ENCODE results near the gene PLCG2. TPM values are rescaled to one million over a fixed set of nuclear protein-coding genes. Genes with fewer than 3 reads are reported as not detected.
"Not testable (repeated sequence)": the region's sequence is repeated elsewhere in the genome, so short reads cannot be mapped to it uniquely, and the experiment has no call there.

Gene PLCG2
- total RNA-seq, 2 experiments from 2014 or later, result 8.3 to 10.6 TPM

DNA sequence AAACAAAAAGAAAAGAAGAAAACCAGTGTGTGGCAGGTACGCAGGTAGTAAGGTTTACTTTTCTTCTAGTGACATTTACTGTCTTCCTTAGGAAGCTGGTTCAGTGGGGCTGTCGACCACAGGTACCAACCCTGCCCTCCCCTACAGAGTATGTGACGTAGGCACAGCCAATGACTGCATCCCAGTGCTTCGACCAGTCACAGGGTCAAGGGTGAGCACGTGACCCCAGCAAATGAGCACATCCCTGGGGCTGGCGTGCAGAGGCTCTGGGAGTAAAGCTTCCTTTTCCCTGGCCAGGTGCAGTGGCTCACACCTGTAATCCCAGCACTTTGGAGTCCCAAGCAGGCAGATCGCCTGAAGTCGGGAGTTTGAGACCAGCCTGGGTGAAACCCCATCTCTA is 38.9 kb upstream of the PLCG2 start:
- ChIA-PET CTCF (interaction anchor here (0.8 to 3.2 kb wide), 4 partner anchors 118 to 704 kb away, joined by 3 to 13 read pairs (median 4); partner anchors contain the start of gene ATMIN), POLR2A (no interaction called here)
- intact Hi-C loops (cut with micrococcal nuclease), result no loop called here
- H3K4me3 Mint-ChIP-seq, result no peak overlapping the region
- H3K4me1 Mint-ChIP-seq (ENCODE audit: low read depth), result peaks cover 8% of the 10 kb centered on the region
- DNase-seq, result no peak
- H3K27ac Mint-ChIP-seq, result no peak overlapping the region
- H3K36me3 Mint-ChIP-seq, result no peaks in the 10 kb centered on the region
- no peaks in the 10 kb centered on the region for H3K9me3 Mint-ChIP-seq
- H3K27me3 Mint-ChIP-seq, result no peaks in the 10 kb centered on the region

GRCh38 chr16:81741430-81741770 is 37.7 kb upstream of the PLCG2 start:
- H3K36me3 Mint-ChIP-seq; intact Hi-C loops (cut with micrococcal nuclease); POLR2A ChIA-PET; DNase-seq; H3K27me3 Mint-ChIP-seq; H3K27ac Mint-ChIP-seq; H3K4me3 Mint-ChIP-seq; H3K9me3 Mint-ChIP-seq: not testable (repeated sequence)
- CTCF ChIA-PET, result interaction anchor here (1.0 kb wide), 2 partner anchors 11 to 337 kb away, joined by 3 to 4 read pairs; no protein-coding TSS in a partner anchor
- H3K4me1 Mint-ChIP-seq (ENCODE audit: low read depth), result peaks cover 16% of the 10 kb centered on the region

DNA sequence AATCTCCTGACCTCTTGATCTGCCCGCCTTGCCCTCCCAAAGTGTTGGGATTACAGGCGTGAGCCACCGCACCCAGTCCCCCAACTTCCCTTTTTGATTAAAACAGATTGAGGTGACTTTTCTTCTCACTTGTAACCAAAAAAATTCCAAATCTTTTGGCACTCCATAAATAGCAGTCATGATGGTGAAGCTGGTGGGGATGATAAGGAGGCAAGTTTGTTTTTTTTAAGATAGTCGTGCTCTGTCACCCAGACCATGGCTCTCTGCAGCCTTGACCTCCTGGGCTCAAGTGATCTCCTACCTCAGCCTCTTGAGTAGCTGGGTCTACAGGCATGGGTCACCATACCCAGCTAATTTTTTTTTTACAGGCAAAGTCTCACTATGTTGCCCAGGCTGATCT is 34.7 kb upstream of the PLCG2 start:
- Mint-ChIP-seq H3K27ac (no peak overlapping the region), H3K9me3 (no peaks in the 10 kb centered on the region), H3K27me3 (no peaks in the 10 kb centered on the region), H3K4me3 (no peak overlapping the region), H3K36me3 (no peaks in the 10 kb centered on the region), H3K4me1 (ENCODE audit: low read depth) (peaks cover 23% of the 10 kb centered on the region)
- no peak for DNase-seq
- intact Hi-C loops (cut with micrococcal nuclease), result no loop called here
- POLR2A ChIA-PET, result no interaction called here
- CTCF ChIA-PET, result interaction anchor here (1.0 kb wide), 1 partner anchor 335 kb away, joined by 3 read pairs; no protein-coding TSS in a partner anchor

- ChIA-PET CTCF (interaction anchor here (1.0 kb wide), 2 partner anchors 128 to 335 kb away, joined by 3 to 4 read pairs; no protein-coding TSS in a partner anchor), POLR2A (no interaction called here)
- intact Hi-C loops (cut with micrococcal nuclease), result no loop called here
- Mint-ChIP-seq H3K9me3 (no peaks in the 10 kb centered on the region), H3K27me3 (no peaks in the 10 kb centered on the region), H3K36me3 (no peaks in the 10 kb centered on the region), H3K4me3 (no peak overlapping the region), H3K4me1 (ENCODE audit: low read depth) (peaks cover 23% of the 10 kb centered on the region), H3K27ac (no peak overlapping the region)
- DNase-seq, result no peak
Observed at GRCh38 chr16:81744911-81745310, 34.2 kb upstream of the PLCG2 start.

DNA sequence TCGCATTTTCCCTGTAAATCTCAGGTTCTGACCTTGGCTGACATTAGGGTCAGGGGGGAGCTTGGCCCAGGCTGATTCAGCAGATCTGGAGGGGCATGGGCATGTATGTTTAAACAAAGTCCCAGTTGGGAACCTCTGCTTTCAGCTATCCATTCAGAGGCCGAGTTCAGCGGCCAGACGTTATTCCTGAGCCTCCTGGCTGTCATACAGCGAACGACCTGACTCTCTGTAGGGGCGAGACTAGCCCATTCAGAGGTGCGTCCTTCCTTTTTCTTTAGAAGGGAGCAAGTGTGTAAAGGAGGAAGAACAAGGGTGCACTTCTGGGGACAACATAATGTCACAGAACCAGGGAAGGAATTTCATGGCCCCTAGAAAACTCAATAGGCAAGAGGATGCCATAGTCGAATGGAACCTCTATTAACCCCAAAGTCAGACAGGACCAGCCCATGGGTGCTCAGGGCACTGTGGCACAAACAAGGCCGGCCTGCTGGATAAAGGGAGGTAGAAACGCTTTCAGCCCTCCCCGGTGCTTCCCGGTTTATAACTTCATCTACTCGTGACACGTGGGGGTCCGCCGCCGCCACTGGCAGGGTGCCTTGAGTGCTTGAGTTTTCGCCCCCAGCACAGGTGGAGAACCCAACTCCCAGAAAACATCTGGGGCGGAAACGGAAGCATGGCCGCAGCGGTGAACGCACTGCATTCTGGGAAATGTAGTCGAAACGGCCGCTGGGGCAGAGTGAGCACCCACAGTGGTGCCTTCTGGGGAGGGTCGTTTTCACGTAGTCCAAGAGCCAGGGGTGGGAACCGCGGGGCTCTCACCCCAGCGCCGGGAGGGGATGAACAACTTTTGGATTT is 33.2 kb upstream of the PLCG2 start:
- DNase-seq, result peak; percentile 83
- Mint-ChIP-seq H3K27ac (peak overlapping the region; percentile 56), H3K4me1 (ENCODE audit: low read depth) (peaks cover 20% of the 10 kb centered on the region), H3K36me3 (no peaks in the 10 kb centered on the region), H3K27me3 (no peaks in the 10 kb centered on the region), H3K9me3 (no peaks in the 10 kb centered on the region), H3K4me3 (peak overlapping the region; percentile 74)
- CTCF ChIA-PET, result interaction anchor here (1.0 kb wide), 1 partner anchor 127 kb away, joined by 4 read pairs; no protein-coding TSS in a partner anchor
- POLR2A ChIA-PET, result no interaction called here
- intact Hi-C loops (cut with micrococcal nuclease), result loop anchor here (2.0 kb wide), 1 partner anchor 33 kb away; the partner anchor contains the start of gene PLCG2

DNA sequence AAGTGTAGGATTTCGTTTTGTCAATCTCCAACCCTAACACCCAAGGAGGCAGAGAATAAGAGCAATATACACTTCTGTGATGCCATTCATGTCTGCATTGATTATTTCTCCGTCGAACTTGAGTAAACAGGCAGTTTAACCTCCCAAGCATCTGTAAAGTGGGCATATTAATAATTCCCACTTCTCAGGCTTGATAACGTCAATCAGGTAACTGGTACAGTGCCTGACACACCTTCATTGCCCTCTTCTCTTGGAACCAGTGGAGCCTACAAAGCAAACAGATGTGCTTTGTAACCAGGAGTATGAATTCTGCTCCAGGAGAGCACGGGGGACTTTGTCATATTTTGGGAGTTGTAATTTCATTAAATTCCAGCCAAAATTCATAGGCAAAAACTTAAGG is 32.5 kb upstream of the PLCG2 start:
- H3K36me3 Mint-ChIP-seq, result no peaks in the 10 kb centered on the region
- peaks cover 19% of the 10 kb centered on the region for H3K4me1 Mint-ChIP-seq (ENCODE audit: low read depth)
- CTCF ChIA-PET, result no interaction called here
- H3K27ac Mint-ChIP-seq, result no peak overlapping the region
- no peaks in the 10 kb centered on the region for H3K27me3 Mint-ChIP-seq
- H3K4me3 Mint-ChIP-seq, result peak overlapping the region; percentile 74
- no peak for DNase-seq
- POLR2A ChIA-PET, result no interaction called here
- intact Hi-C loops (cut with micrococcal nuclease), result loop anchor here (2.0 kb wide), 1 partner anchor 32 kb away; the partner anchor contains the start of gene PLCG2
- no peaks in the 10 kb centered on the region for H3K9me3 Mint-ChIP-seq

DNA sequence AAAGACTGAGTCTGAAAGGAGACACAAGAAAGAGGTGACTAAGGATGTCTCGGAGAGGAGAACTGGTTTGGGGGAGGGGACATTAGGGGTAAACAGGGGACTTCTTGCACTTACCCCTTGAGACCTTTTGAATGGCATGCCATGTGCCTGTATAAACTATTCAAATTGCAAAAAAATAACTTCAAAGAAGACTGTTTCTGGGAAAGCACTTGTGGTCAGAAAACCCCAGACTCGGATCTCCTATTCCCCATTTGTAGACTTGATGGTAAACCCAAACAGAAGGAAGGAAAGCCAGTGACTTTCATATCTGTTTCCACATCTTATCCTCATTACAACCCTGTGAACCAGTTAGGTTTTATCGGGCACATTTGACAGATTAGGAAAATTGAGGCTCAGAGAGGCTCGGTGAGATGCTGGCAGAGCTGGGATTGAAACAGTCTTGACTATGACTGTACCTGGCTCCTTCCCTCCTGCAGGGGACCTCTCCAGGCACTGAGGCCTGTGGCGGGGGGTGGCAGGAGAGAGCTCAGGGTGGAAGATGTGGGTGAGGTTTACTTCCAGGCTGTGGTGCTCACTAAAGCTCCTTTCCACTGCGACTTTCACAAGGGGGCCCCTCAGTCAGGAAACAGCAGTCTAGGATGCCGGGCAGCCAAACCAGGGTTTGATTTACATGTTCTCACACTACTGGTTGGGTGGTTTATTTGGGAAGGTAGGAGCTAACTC is 30.5 kb upstream of the PLCG2 start:
- ChIA-PET POLR2A (no interaction called here), CTCF (interaction anchor here (0.6 to 1.8 kb wide), 3 partner anchors 14 to 543 kb away, joined by 3 to 8 read pairs (median 4); no protein-coding TSS in a partner anchor)
- H3K27me3 Mint-ChIP-seq, result no peaks in the 10 kb centered on the region
- no peak overlapping the region for H3K4me3 Mint-ChIP-seq
- no peaks in the 10 kb centered on the region for H3K9me3 Mint-ChIP-seq
- H3K4me1 Mint-ChIP-seq (ENCODE audit: low read depth), result peaks cover 19% of the 10 kb centered on the region
- H3K36me3 Mint-ChIP-seq, result no peaks in the 10 kb centered on the region
- DNase-seq, result peak; percentile 31
- H3K27ac Mint-ChIP-seq, result no peak overlapping the region
- intact Hi-C loops (cut with micrococcal nuclease), result no loop called here

- no peak overlapping the region for H3K4me3 Mint-ChIP-seq
Observed at GRCh38 chr16:81752225-81752875, 26.7 kb upstream of the PLCG2 start.

DNA sequence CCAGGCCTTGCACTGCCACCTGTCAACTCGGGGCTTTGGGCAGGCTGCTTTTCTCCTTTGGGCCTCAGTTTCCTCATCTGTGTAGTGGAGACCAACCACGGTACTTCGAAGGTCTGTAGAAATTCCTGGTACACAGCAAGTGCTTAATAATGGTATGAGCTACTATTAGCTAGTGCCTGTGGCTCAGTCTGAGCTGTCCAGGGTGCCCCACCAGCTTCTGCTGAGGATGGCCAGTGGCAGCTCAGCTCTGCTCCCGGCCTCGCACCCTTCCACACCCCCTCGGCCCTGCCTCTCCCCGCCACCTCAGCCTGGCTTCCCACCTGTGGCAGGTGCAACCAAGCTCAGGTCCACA is 26.2 kb upstream of the PLCG2 start:
- no peaks in the 10 kb centered on the region for H3K36me3 Mint-ChIP-seq
- POLR2A ChIA-PET, result interaction anchor here (0.5 kb wide), 1 partner anchor 29 kb away, joined by 6 read pairs; no protein-coding TSS in a partner anchor
- H3K9me3 Mint-ChIP-seq, result no peaks in the 10 kb centered on the region

More at GRCh38 chr16:81752225-81752875, 26.7 kb upstream of the PLCG2 start:
- H3K27me3 Mint-ChIP-seq, result no peaks in the 10 kb centered on the region
- ChIA-PET CTCF (interaction anchor here (1.2 to 2.6 kb wide), 3 partner anchors 22 to 122 kb away, joined by 3 to 5 read pairs (median 4); no protein-coding TSS in a partner anchor), POLR2A (no interaction called here)
- intact Hi-C loops (cut with micrococcal nuclease), result no loop called here
- peaks cover 13% of the 10 kb centered on the region for H3K4me1 Mint-ChIP-seq (ENCODE audit: low read depth)
- no peak for DNase-seq
- H3K27ac Mint-ChIP-seq, result no peak overlapping the region
- no peaks in the 10 kb centered on the region for H3K9me3 Mint-ChIP-seq
- H3K36me3 Mint-ChIP-seq, result no peaks in the 10 kb centered on the region

DNA sequence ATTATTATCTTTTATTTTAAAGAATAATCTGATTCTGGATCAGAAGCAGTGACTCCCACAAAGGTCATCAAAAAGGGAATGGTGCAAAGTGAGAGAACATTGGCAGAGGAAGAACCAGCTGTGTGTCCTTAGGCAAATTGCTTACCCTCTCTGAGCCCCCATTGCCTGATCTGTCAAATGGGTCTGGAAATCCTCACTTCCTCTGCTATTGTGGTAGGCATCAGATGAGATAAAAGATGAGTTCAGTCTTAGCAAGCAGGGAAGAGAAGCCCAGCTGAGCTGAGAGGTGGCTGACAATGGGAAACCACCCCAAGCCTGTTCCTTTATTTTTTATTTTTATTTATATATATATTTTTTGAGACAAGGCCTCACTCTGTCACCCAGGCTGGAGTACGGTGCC is 24.2 kb upstream of the PLCG2 start:
- Mint-ChIP-seq H3K27ac (no peak overlapping the region), H3K36me3 (no peaks in the 10 kb centered on the region), H3K4me3 (no peak overlapping the region), H3K27me3 (no peaks in the 10 kb centered on the region), H3K9me3 (no peaks in the 10 kb centered on the region), H3K4me1 (ENCODE audit: low read depth) (peaks cover 4% of the 10 kb centered on the region)
- no peak for DNase-seq
- ChIA-PET CTCF (no interaction called here), POLR2A (no interaction called here)
- intact Hi-C loops (cut with micrococcal nuclease), result loop anchor here (5.0 kb wide), 1 partner anchor 117 kb away; no protein-coding TSS in a partner anchor

More for the DNA sequence above, 26.2 kb upstream of the PLCG2 start:
- peaks cover 13% of the 10 kb centered on the region for H3K4me1 Mint-ChIP-seq (ENCODE audit: low read depth)
- H3K27me3 Mint-ChIP-seq, result no peaks in the 10 kb centered on the region
- CTCF ChIA-PET, result interaction anchor here (1.2 to 2.6 kb wide), 3 partner anchors 23 to 121 kb away, joined by 3 to 5 read pairs (median 4); no protein-coding TSS in a partner anchor
- no peak overlapping the region for H3K4me3 Mint-ChIP-seq
- intact Hi-C loops (cut with micrococcal nuclease), result no loop called here
- no peak overlapping the region for H3K27ac Mint-ChIP-seq
- no peak for DNase-seq

DNA sequence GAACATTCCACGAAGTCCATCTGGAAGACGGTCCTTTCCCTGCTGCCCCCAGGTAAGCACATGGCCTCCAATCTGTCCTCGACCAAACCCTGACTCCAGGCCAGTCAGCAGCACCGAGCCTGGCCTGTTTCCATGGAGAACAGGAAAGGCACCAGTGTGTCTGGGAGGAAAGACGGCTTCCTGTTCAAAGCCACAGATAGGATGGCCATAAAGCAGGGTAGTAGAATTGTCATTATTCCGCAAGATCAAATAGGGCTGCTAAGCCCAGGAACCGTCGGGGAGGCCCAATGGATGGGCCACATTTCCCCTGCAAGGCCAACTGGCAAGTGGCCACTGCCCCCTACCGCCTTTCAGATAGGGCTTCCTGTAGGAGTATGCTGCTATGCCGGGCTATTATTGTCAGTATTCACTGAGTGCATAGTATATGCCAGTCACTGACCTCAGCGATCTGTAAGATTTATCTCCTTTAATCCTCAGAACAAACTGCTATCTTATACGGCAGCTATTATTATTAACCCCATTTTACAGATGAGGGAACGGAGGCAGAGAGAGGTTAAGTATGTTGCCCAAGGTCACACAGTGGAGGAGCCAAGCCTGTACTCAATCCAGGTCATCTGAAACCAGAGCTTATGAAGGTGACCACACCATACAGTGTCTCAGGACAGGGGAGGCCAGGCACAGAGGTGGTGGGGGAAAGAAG is 23.0 kb upstream of the PLCG2 start:
- Mint-ChIP-seq H3K9me3 (no peaks in the 10 kb centered on the region), H3K27ac (no peak overlapping the region), H3K4me1 (ENCODE audit: low read depth) (peaks cover 4% of the 10 kb centered on the region), H3K27me3 (no peaks in the 10 kb centered on the region), H3K4me3 (no peak overlapping the region), H3K36me3 (no peaks in the 10 kb centered on the region)
- POLR2A ChIA-PET, result no interaction called here
- no peak for DNase-seq
- CTCF ChIA-PET, result no interaction called here
- intact Hi-C loops (cut with micrococcal nuclease), result loop anchor here (5.0 kb wide), 1 partner anchor 116 kb away; no protein-coding TSS in a partner anchor
